DOHH2 (cell line): ENCODE measurements around the gene ALK.

Experiments used
- H3F3A ChIP-seq: fragments of 200-600 bp; sonication (generic), shearing (Covaris generic); 2 replicates; pipeline ENCODE4 v1.6.0; 2016; ENCODE audit warnings: antibody characterized with exemption, mild to moderate bottlenecking; ENCODE audit not compliant: control insufficient read depth, insufficient read depth
- H3K27ac ChIP-seq: fragments of 200-600 bp; sonication (generic); 2 replicates; pipeline ENCODE4 v1.5.1; 2014; ENCODE audit warnings: low read depth, mild to moderate bottlenecking, low read length, moderate library complexity
- H3K27me3 ChIP-seq: fragments of 200-600 bp; sonication (generic); 2 replicates; pipeline ENCODE4 v1.6.1; 2014; ENCODE audit warnings: mild to moderate bottlenecking, low read length, mixed read lengths; ENCODE audit not compliant: control insufficient read depth
- H3K36me3 ChIP-seq: fragments of 200-600 bp; sonication (generic); 2 replicates; pipeline ENCODE4 v1.6.1; 2014; ENCODE audit warnings: mild to moderate bottlenecking, low read length, moderate library complexity, mixed read lengths; ENCODE audit not compliant: control insufficient read depth
- H3K4me1 ChIP-seq: fragments of 200-600 bp; sonication (generic); 2 replicates; pipeline ENCODE4 v1.6.1; 2014; ENCODE audit warnings: mild to moderate bottlenecking, low read length, mixed read lengths; ENCODE audit not compliant: control insufficient read depth
- H3K4me2 ChIP-seq: fragments of 200-600 bp; sonication (generic); 2 replicates; pipeline ENCODE4 v1.6.0; 2014; ENCODE audit warnings: mild to moderate bottlenecking, low read length, moderate library complexity
- H3K4me3 ChIP-seq: fragments of 200-600 bp; sonication (generic); 2 replicates; pipeline ENCODE4 v1.5.1; 2014; ENCODE audit warnings: mild to moderate bottlenecking, low read length, mixed read lengths
- H3K79me2 ChIP-seq: fragments of 200-600 bp; sonication (generic); 2 replicates; pipeline ENCODE4 v1.6.1; 2014; ENCODE audit warnings: mild to moderate bottlenecking, low read length, mixed read lengths; ENCODE audit not compliant: control insufficient read depth
- H3K9me2 ChIP-seq: fragments of 200-600 bp; sonication (generic); replicated peaks from 2 replicates; pipeline ENCODE4 v1.6.1; 2014; ENCODE audit warnings: mild to moderate bottlenecking, low read length, mixed read lengths; ENCODE audit not compliant: control insufficient read depth
- H3K9me3 ChIP-seq: fragments of 200-600 bp; sonication (generic); 2 replicates; pipeline ENCODE4 v1.6.1; 2014; ENCODE audit warnings: antibody characterized with exemption, low read length, mixed read lengths; ENCODE audit not compliant: control insufficient read depth, insufficient read depth
- H4K20me1 ChIP-seq: fragments of 200-600 bp; sonication (generic); 2 replicates; pipeline ENCODE4 v1.6.0; 2014; ENCODE audit warnings: low read depth, mild to moderate bottlenecking, antibody characterized with exemption, low read length, moderate library complexity; ENCODE audit not compliant: control insufficient read depth, insufficient read depth
- CTCF ChIP-seq: fragments of 200-600 bp; sonication (generic); IDR thresholded peaks from one replicate; pipeline ENCODE4 v1.5.1; 2014; ENCODE audit warnings: antibody characterized with exemption, mild to moderate bottlenecking, low read depth, low read length; ENCODE audit not compliant: poor library complexity, severe bottlenecking
- EZH2phosphoT487 ChIP-seq: fragments of 200-600 bp; sonication (generic); IDR thresholded peaks from 2 replicates; pipeline ENCODE4 v1.6.1; 2017; ENCODE audit warnings: borderline replicate concordance, mild to moderate bottlenecking, antibody characterized with exemption, low read length, moderate library complexity, mixed read lengths

Gene ALK

DNA sequence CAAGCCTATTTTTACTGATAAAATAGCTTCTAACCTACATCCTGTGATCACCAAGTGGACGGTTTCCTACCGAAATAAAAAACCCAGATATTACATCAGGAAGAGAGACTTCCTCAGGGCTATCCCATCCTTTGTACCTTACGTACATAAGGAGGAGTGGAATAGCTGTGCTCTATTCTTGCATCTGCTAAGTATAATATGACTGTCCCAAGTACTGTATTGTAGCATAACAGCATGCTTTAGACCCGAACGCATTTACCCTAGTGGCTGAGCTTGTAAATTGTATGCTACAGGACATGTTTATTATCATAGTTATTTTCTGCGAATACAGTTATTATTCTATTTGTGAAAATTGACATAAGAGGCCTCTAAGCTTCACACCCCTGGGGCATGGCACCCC is 503.8 kb downstream of the ALK start:
- Histone ChIP-seq H3K36me3 (no peaks in the 10 kb centered on the region), H3F3A (no peaks in the 10 kb centered on the region), H3K9me3 (no peaks in the 10 kb centered on the region), H3K27me3 (no peaks in the 10 kb centered on the region), H3K9me2 (no peaks in the 10 kb centered on the region), H3K4me2 (no peak overlapping the region), H3K27ac (no peak overlapping the region), H3K79me2 (no peaks in the 10 kb centered on the region), H4K20me1 (no peaks in the 10 kb centered on the region), H3K4me3 (no peak overlapping the region), H3K4me1 (no peaks in the 10 kb centered on the region)
- TF ChIP-seq CTCF = no peak
- TF ChIP-seq EZH2phosphoT487 = no peak

DNA sequence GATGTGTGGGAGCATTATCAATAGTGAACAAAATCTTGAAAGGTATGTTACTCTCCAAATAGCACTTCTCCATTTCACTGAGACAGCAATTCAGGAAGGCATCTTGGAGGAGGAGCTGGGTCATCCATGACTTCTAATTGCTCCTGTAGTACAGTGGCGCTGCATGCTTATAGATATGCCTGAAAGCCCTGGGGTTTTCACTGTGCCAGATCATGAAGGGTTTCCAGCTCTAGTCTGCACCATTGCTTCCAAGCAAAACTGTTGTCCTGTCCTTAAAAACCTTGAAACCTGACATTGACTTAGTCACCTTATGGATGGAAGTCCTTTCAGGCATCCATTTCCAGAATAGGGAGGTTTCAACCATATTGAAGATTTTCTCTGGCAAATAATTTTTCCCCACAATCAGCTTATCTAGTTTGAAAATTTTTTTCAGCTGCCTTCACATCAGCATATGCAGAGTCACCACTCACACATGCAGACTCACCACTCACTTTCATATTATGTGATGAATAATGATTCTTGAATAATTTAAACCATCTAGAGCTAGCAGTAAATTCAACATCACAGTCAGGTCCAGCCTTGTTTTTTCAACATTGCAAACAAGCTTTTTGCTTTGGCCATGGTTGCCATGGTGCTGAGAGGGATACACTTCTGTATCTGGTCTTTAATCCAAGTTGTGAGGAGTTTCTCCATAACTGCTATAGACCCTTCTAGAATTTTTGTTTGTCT is 509.0 kb downstream of the ALK start:
- H3F3A ChIP-seq = no peaks in the 10 kb centered on the region
- no peaks in the 10 kb centered on the region for H3K79me2 ChIP-seq
- H3K4me3 ChIP-seq = no peak overlapping the region
- no peak overlapping the region for H3K27ac ChIP-seq
- no peaks in the 10 kb centered on the region for H3K9me3 ChIP-seq
- H3K36me3 ChIP-seq = no peaks in the 10 kb centered on the region
- H3K27me3 ChIP-seq = no peaks in the 10 kb centered on the region
- no peaks in the 10 kb centered on the region for H3K9me2 ChIP-seq
- H3K4me2 ChIP-seq = no peak overlapping the region
- no peaks in the 10 kb centered on the region for H3K4me1 ChIP-seq
- H4K20me1 ChIP-seq = no peaks in the 10 kb centered on the region
- TF ChIP-seq CTCF (no peak), EZH2phosphoT487 (no peak)

GRCh38 chr2:29405707-29406106 is 515.7 kb downstream of the ALK start:
- Histone ChIP-seq H3F3A (no peaks in the 10 kb centered on the region), H3K27ac (no peak overlapping the region), H3K27me3 (no peaks in the 10 kb centered on the region), H3K9me3 (no peaks in the 10 kb centered on the region), H3K79me2 (no peaks in the 10 kb centered on the region), H3K4me1 (no peaks in the 10 kb centered on the region), H3K4me2 (no peak overlapping the region), H4K20me1 (no peaks in the 10 kb centered on the region), H3K4me3 (no peak overlapping the region), H3K36me3 (no peaks in the 10 kb centered on the region), H3K9me2 (no peaks in the 10 kb centered on the region)
- TF ChIP-seq EZH2phosphoT487 = no peak
- no peak for TF ChIP-seq CTCF
